Mesothelial cell of epicardium (in vitro differentiated cells): ENCODE data around the gene MANEAL. TPM values are rescaled to one million over a fixed set of nuclear protein-coding genes. Genes with fewer than 3 reads are reported as not detected.

Experiments
- DNase-seq, 2 experiments: peaks; one replicate each; pipeline ENCODE4 v3.0.0; 2021; ENCODE audit warnings: low spot score in 2 of 2; ENCODE audit not compliant: unreplicated experiment in 2 of 2
- H3K27ac Mint-ChIP-seq: 2 replicates; pipeline ENCODE4 v1.8.0; 2021; ENCODE audit warnings: mixed read lengths
- H3K27me3 Mint-ChIP-seq: 2 replicates; pipeline ENCODE4 v1.8.0; 2021; ENCODE audit warnings: low read depth, mixed read lengths
- H3K36me3 Mint-ChIP-seq: 2 replicates; pipeline ENCODE4 v1.8.0; 2021; ENCODE audit warnings: mixed read lengths
- H3K4me1 Mint-ChIP-seq: 2 replicates; pipeline ENCODE4 v1.8.0; 2021; ENCODE audit warnings: mixed read lengths
- H3K4me3 Mint-ChIP-seq: 2 replicates; pipeline ENCODE4 v1.8.0; 2021; ENCODE audit warnings: mild to moderate bottlenecking, moderate library complexity, mixed read lengths
- H3K9me3 Mint-ChIP-seq: 2 replicates; pipeline ENCODE4 v1.8.0; 2021; ENCODE audit warnings: mixed read lengths
- CTCF ChIP-seq: fragments of 200-600 bp; sonication (generic); IDR thresholded peaks from one replicate; pipeline ENCODE4 v1.5.0; 2021; ENCODE audit warnings: antibody characterized with exemption; ENCODE audit not compliant: unreplicated experiment
- total RNA-seq: library from RNA; stranded (reverse); gene quantifications from 3 replicates; pipeline ENCODE4 v1.2.1, GENCODE V29; 2021

Gene MANEAL
- total RNA-seq, 1 donor from 2014 or later: 1.8 TPM

- no peak for DNase-seq
- TF ChIP-seq CTCF: no peak
- Mint-ChIP-seq H3K4me1 (no peaks in the 10 kb centered on the region), H3K27ac (no peak overlapping the region), H3K36me3 (peaks cover 24% of the 10 kb centered on the region), H3K27me3 (no peaks in the 10 kb centered on the region), H3K9me3 (no peaks in the 10 kb centered on the region), H3K4me3 (no peak overlapping the region)
Observed at GRCh38 chr1:37825506-37825905, 31.9 kb downstream of the MANEAL start.

DNA sequence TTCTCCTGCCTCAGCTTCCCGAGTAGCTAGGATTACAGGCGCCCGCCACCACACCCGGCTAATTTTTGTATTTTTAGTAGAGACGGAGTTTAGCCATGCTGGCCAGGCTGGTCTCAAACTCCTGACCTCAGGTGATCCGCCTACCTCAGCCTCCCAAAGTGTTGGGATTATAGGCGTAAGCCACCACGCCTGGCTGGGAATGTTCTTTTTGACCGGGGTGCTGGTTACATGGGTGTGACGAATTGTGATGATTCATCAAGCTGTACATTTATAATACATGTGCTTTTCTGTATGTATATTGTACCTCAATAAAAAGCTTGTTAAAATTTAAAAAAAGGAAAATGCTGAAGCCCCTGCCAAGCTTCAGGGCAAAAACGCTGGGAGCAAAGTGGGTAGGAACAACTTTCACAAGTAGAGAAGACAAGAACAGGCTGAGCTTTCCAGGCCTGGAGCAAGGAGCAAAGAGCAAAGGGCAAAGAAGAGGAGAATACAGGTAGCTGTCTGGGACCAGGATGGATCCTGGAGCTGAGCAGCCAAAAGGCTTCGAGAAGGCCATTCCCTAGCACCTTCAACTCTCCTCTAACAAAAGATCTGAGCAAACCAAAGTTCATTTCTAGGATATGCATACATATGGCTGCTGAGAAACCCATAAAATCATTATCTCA, 34.9 kb downstream of the MANEAL start:
- no peak overlapping the region for H3K27ac Mint-ChIP-seq
- H3K9me3 Mint-ChIP-seq: no peaks in the 10 kb centered on the region
- H3K36me3 Mint-ChIP-seq: peaks cover 25% of the 10 kb centered on the region
- no peak for DNase-seq
- TF ChIP-seq CTCF: no peak
- H3K4me1 Mint-ChIP-seq: no peaks in the 10 kb centered on the region
- H3K4me3 Mint-ChIP-seq: no peak overlapping the region
- no peaks in the 10 kb centered on the region for H3K27me3 Mint-ChIP-seq

- H3K4me3 Mint-ChIP-seq: no peak overlapping the region
Observed at GRCh38 chr1:37831109-37831508, 37.5 kb downstream of the MANEAL start.

DNA sequence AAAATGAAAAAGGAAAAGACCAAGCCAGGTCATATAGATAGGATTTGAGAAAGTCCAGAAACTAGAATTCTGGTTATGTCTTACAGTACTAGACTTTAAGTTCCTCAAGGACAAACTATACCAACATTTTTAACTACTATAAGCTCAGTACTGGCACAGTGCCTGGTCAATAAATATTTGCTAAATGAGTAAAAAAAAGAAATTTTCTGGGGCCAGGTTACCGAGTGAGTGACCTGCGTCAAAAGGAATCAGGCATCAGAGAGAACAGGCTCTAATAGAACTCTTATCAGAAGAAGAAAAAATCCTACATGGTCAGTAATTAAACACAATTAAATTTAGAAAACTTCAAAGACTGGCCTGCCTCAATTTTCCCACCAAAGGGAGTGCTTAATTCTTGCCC, 38.2 kb downstream of the MANEAL start:
- H3K27ac Mint-ChIP-seq: no peak overlapping the region
- H3K4me1 Mint-ChIP-seq: no peaks in the 10 kb centered on the region
- no peaks in the 10 kb centered on the region for H3K27me3 Mint-ChIP-seq
- no peak for DNase-seq
- no peaks in the 10 kb centered on the region for H3K9me3 Mint-ChIP-seq
- H3K36me3 Mint-ChIP-seq: peaks cover 41% of the 10 kb centered on the region
- no peak for TF ChIP-seq CTCF
- no peak overlapping the region for H3K4me3 Mint-ChIP-seq

More at GRCh38 chr1:37831109-37831508, 37.5 kb downstream of the MANEAL start:
- no peak for DNase-seq
- Mint-ChIP-seq H3K27me3 (no peaks in the 10 kb centered on the region), H3K4me1 (no peaks in the 10 kb centered on the region), H3K36me3 (peaks cover 42% of the 10 kb centered on the region), H3K9me3 (no peaks in the 10 kb centered on the region), H3K27ac (no peak overlapping the region)
- TF ChIP-seq CTCF: no peak

- no peak overlapping the region for H3K27ac Mint-ChIP-seq
- H3K36me3 Mint-ChIP-seq: peaks cover 39% of the 10 kb centered on the region
- no peaks in the 10 kb centered on the region for H3K4me1 Mint-ChIP-seq
- H3K9me3 Mint-ChIP-seq: no peaks in the 10 kb centered on the region
- H3K4me3 Mint-ChIP-seq: no peak overlapping the region
- no peak for DNase-seq
- no peaks in the 10 kb centered on the region for H3K27me3 Mint-ChIP-seq
- no peak for TF ChIP-seq CTCF
Observed at GRCh38 chr1:37836788-37837187, 43.1 kb downstream of the MANEAL start.
